ENCODE data around the gene MRTFA.
A peak's percentile ranks its signal among the peaks of the same experiment; 100 is the strongest.
"Not testable (repeated sequence)": the region's sequence is repeated elsewhere in the genome, so short reads cannot be mapped to it uniquely, and the experiment has no call there.

MRTFA gene

DNA sequence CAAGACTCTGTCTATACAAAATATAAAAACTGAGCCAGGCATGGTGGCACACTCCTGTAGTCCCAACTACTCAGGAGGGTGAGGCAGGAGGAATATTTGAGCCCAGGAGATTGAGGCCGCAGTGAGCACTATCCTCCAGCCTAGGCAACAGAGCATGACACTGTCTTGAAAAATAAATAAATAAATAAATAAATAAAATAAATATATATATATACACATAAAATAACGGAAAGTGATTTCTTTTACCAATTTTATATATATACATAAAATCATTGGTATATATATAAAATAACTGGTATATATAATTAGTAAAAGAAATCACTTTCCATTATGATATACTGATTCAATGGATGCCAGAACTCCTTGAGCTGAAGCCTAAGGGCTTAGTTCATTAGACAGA is 91.8 kb downstream of the MRTFA start:
- H3K4me3 ChIP-seq (ENCODE audit: low read depth, low read length) = no peak overlapping the region
- no peaks in the 10 kb centered on the region for H3K36me3 ChIP-seq (ENCODE audit: control insufficient read depth, insufficient read depth, low read length)
- H3K27ac ChIP-seq (ENCODE audit: low read depth, low read length) = no peak overlapping the region
- H3K9ac ChIP-seq (ENCODE audit: low read depth, low read length) = no peak overlapping the region
- H3K27me3 ChIP-seq (ENCODE audit: control insufficient read depth, insufficient read depth, low read length) = no peaks in the 10 kb centered on the region
- H3K4me1 ChIP-seq (ENCODE audit: control insufficient read depth, insufficient read depth, low read length) = peaks cover 8% of the 10 kb centered on the region
- no peaks in the 10 kb centered on the region for H3K9me3 ChIP-seq (ENCODE audit: control insufficient read depth, insufficient read depth, low read length)

DNA sequence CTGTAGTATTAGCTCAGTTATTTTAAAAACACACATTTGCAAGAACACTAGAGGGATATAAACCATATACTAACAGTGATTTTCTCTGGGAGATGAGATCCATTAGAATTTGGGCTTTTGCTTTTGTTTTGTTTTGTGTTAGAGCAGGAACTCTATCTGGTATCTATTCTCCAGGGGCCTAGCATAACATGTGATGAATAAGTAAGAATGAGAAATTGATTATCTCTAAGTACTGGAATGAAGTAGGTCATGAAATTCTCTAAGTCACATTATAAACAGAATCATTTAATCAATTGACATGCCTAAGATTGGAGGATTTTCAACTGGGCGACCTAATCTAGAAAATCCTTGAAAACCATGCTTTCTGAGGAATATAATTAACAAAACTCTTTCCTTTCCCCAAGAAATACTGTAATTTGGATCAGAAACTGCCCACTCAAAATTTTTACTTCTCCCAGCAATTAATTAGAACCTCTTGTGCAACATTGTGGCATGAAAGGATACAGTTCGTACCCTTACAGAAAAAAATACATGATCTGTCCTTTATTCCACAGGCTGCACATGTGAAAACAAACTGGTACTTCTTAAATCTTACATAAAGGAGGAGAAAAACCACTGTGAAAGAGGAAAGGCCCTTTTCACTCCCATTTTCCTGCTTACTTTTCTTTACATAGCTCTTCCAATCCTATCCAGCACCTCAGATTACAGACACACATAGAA is 93.5 kb downstream of the MRTFA start:
- Histone ChIP-seq H3K9ac (ENCODE audit: low read depth, low read length) (no peak overlapping the region), H3K36me3 (ENCODE audit: control insufficient read depth, insufficient read depth, low read length) (no peaks in the 10 kb centered on the region), H3K9me3 (ENCODE audit: control insufficient read depth, insufficient read depth, low read length) (no peaks in the 10 kb centered on the region), H3K4me3 (ENCODE audit: low read depth, low read length) (no peak overlapping the region), H3K27me3 (ENCODE audit: control insufficient read depth, insufficient read depth, low read length) (no peaks in the 10 kb centered on the region), H3K4me1 (ENCODE audit: control insufficient read depth, insufficient read depth, low read length) (peaks cover 8% of the 10 kb centered on the region), H3K27ac (ENCODE audit: low read depth, low read length) (no peak overlapping the region)

DNA sequence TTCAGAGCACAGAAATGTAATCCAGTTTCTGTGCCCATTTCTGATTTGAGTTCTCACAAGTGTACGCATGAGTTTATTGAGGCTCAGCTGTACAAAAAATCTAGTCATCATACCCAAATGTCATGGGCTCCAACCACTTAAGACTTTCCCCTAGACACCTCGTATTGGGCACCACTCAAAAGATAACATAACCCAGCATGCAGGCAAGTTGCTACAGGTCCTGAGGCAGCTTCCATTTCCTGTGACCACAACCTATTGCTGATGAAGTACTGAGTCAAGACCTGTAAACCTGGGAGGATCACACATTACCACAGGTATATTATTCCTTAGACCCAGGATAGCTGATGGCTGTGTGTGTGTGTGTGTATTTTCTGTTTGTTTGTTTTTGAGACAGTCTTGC is 95.2 kb downstream of the MRTFA start:
- H3K36me3 ChIP-seq (ENCODE audit: control insufficient read depth, insufficient read depth, low read length) = no peaks in the 10 kb centered on the region
- H3K4me3 ChIP-seq (ENCODE audit: low read depth, low read length) = no peak overlapping the region
- no peaks in the 10 kb centered on the region for H3K9me3 ChIP-seq (ENCODE audit: control insufficient read depth, insufficient read depth, low read length)
- H3K27me3 ChIP-seq (ENCODE audit: control insufficient read depth, insufficient read depth, low read length) = no peaks in the 10 kb centered on the region
- no peak overlapping the region for H3K9ac ChIP-seq (ENCODE audit: low read depth, low read length)
- H3K4me1 ChIP-seq (ENCODE audit: control insufficient read depth, insufficient read depth, low read length) = peaks cover 6% of the 10 kb centered on the region
- no peak overlapping the region for H3K27ac ChIP-seq (ENCODE audit: low read depth, low read length)

DNA sequence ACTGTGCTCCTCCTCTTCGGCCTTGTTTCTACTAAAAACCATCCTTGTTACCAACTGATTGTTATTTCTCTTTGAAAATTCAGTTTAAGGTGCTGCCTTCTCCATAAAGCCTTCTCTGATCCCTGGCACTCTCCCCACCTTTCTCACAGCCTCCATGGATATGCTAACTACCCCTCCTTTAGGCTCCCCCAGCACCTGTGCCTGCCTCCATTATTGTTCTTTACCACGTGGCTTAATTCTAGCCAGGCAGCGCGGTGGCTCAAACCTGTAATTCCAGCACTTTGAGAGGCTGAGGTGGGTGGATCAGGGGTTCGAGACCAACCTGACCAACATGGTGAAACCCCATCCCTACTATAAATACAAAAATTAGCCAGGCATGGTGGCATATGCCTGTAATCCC is 96.3 kb downstream of the MRTFA start:
- Histone ChIP-seq H3K9ac (ENCODE audit: low read depth, low read length) (no peak overlapping the region), H3K27me3 (ENCODE audit: control insufficient read depth, insufficient read depth, low read length) (no peaks in the 10 kb centered on the region), H3K36me3 (ENCODE audit: control insufficient read depth, insufficient read depth, low read length) (no peaks in the 10 kb centered on the region), H3K4me3 (ENCODE audit: low read depth, low read length) (no peak overlapping the region), H3K9me3 (ENCODE audit: control insufficient read depth, insufficient read depth, low read length) (no peaks in the 10 kb centered on the region), H3K27ac (ENCODE audit: low read depth, low read length) (no peak overlapping the region), H3K4me1 (ENCODE audit: control insufficient read depth, insufficient read depth, low read length) (peaks cover 7% of the 10 kb centered on the region; the same call in 1 of the 2 replicates)

DNA sequence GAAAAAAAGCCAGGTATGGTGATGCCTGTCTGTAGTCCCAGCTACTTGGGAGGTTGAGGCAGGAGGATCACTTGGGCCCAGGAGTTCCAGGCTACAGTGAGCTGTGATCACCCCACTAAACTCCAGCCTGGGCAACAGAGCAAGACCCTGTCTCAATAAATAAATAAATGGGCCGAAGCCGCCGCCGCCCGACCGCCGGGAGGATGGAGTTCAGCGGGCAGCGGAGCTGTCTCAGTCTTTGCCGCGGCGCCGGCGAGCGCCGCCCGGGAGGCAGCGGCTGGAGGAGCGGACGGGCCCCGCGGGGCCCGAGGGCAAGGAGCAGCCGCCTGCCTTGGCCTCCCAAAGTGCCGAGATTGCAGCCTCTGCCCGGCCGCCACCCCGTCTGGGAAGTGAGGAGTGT is 100.4 kb downstream of the MRTFA start:
- H3K36me3 ChIP-seq (ENCODE audit: control insufficient read depth, insufficient read depth, low read length); H3K9ac ChIP-seq (ENCODE audit: low read depth, low read length); H3K27me3 ChIP-seq (ENCODE audit: control insufficient read depth, insufficient read depth, low read length); H3K4me3 ChIP-seq (ENCODE audit: low read depth, low read length); H3K27ac ChIP-seq (ENCODE audit: low read depth, low read length); H3K9me3 ChIP-seq (ENCODE audit: control insufficient read depth, insufficient read depth, low read length): not testable (repeated sequence)
- H3K4me1 ChIP-seq (ENCODE audit: control insufficient read depth, insufficient read depth, low read length) = peaks cover 37% of the 10 kb centered on the region

DNA sequence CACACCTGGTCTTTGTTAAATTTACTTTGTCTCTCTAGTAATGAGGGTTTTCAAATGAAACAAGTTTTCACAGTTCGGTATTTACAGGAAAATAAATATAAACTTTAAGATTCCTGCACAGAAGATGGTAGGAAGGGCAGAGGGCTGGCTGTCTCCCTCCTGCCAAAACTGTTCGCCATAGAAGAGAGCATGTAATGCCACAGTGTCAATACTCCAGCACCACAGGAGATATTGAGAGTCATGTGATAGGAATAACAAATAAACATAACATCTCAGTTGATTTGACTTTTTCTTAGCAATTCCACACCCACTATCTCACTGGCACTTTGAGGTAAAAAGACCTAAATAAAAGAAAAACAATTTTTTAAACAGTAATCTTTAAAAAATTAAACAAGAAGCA is 100.9 kb downstream of the MRTFA start:
- Histone ChIP-seq H3K36me3 (ENCODE audit: control insufficient read depth, insufficient read depth, low read length) (no peaks in the 10 kb centered on the region), H3K9ac (ENCODE audit: low read depth, low read length) (no peak overlapping the region), H3K9me3 (ENCODE audit: control insufficient read depth, insufficient read depth, low read length) (no peaks in the 10 kb centered on the region), H3K27ac (ENCODE audit: low read depth, low read length) (peak overlapping the region; percentile 93), H3K27me3 (ENCODE audit: control insufficient read depth, insufficient read depth, low read length) (no peaks in the 10 kb centered on the region), H3K4me3 (ENCODE audit: low read depth, low read length) (no peak overlapping the region), H3K4me1 (ENCODE audit: control insufficient read depth, insufficient read depth, low read length) (peaks cover 37% of the 10 kb centered on the region)

DNA sequence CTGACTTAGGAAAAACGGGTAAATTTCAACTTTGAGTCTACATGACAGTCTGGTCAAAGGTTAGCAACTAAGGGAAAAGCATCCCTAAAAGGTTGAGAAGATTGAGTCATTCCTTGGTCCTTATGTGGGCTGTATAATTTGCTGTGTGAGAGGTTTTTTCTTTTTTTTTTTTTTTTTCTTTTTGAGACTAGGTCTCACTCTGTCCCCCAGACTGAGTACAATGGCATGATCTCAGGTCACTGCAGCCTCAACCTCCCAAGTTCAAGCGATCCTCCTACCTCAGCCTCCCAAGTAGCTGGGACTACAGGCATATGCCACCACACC is 101.4 kb downstream of the MRTFA start:
- 0 out of 2 replicates have a peak overlapping the region, but pooled peaks have one; percentile 21 for H3K4me3 ChIP-seq (ENCODE audit: low read depth, low read length)
- H3K27ac ChIP-seq (ENCODE audit: low read depth, low read length) = peak overlapping the region; percentile 93
- H3K4me1 ChIP-seq (ENCODE audit: control insufficient read depth, insufficient read depth, low read length) = peaks cover 37% of the 10 kb centered on the region
- no peaks in the 10 kb centered on the region for H3K36me3 ChIP-seq (ENCODE audit: control insufficient read depth, insufficient read depth, low read length)
- H3K9me3 ChIP-seq (ENCODE audit: control insufficient read depth, insufficient read depth, low read length) = no peaks in the 10 kb centered on the region
- H3K9ac ChIP-seq (ENCODE audit: low read depth, low read length) = peak overlapping the region; percentile 5; the same call in 1 of the 2 replicates
- H3K27me3 ChIP-seq (ENCODE audit: control insufficient read depth, insufficient read depth, low read length) = no peaks in the 10 kb centered on the region

DNA sequence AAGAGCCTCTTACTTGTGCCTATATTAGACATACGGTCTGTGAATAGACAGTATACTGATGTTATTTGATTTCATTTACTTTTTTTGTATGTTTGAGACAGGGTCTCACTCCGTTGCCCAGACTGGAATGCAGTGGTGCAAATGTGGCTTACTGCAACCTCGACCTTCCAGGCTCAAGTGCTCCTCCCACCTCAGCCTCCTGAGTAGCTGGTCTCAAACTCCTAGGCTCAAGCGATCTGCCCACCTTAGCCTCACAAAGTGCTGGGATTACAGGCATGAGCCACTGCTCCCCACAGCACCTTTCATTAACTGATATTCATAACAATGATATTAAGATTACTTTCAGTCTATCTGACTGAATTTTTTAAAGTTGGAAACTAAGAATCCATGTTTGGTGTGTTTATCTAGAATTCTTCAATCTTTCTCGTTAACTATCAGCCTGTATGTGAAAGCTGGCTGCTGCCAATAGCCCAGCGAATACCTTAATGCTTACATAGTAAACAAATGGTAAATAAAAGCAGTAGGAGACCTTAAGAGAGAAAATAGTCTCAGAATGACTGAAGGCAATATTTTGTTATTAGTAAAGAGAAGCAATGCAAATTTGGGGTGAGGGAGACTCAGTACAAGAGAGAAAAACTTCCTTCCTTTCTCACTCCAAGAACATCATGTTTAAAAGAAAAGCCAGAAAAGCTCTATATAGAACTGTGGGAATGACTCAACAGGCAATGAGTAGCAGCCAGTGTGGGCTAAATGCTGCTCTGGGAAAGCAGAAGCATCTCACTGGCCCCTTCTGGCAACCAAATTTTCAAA is 101.9 kb downstream of the MRTFA start:
- Histone ChIP-seq H3K4me3 (ENCODE audit: low read depth, low read length) (0 out of 2 replicates have a peak overlapping the region, but pooled peaks have one; percentile 21), H3K27ac (ENCODE audit: low read depth, low read length) (peak overlapping the region; percentile 93), H3K36me3 (ENCODE audit: control insufficient read depth, insufficient read depth, low read length) (no peaks in the 10 kb centered on the region), H3K9me3 (ENCODE audit: control insufficient read depth, insufficient read depth, low read length) (no peaks in the 10 kb centered on the region), H3K4me1 (ENCODE audit: control insufficient read depth, insufficient read depth, low read length) (peaks cover 37% of the 10 kb centered on the region), H3K27me3 (ENCODE audit: control insufficient read depth, insufficient read depth, low read length) (no peaks in the 10 kb centered on the region), H3K9ac (ENCODE audit: low read depth, low read length) (peak overlapping the region; percentile 5; the same call in 1 of the 2 replicates)

DNA sequence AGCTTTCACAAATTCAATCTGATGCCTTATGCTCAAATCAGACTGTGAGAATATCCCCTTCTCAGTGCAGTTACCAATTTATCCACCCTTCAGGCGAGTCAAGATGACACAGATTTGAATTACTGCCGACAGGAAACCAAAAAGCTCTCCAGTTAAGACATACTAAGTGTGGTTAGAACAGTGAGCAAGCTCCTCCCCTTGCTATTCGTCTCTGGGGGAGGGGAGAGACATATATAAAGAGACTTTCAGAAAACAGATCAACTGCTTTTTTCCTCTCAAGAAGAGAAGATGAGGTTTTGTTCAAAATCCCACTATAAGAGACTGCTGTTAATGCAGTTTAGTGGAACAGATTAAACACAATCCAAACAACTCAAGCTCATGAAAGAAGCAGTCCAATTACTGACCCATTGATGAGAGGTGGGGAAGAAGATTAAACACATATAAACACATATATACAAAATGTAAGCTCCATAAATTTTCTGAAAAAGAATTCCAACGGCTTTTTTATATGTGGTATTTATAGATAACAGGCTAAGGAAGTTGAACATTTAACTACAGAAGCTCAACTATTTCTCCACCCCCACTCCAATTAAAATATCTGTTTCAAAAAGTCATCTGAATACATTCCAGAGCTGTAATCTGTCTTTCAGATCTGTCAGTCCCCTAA is 102.7 kb downstream of the MRTFA start:
- Histone ChIP-seq H3K9me3 (ENCODE audit: control insufficient read depth, insufficient read depth, low read length) (no peaks in the 10 kb centered on the region), H3K4me1 (ENCODE audit: control insufficient read depth, insufficient read depth, low read length) (peaks cover 37% of the 10 kb centered on the region), H3K9ac (ENCODE audit: low read depth, low read length) (no peak overlapping the region), H3K36me3 (ENCODE audit: control insufficient read depth, insufficient read depth, low read length) (no peaks in the 10 kb centered on the region), H3K27ac (ENCODE audit: low read depth, low read length) (peak overlapping the region; percentile 93), H3K27me3 (ENCODE audit: control insufficient read depth, insufficient read depth, low read length) (no peaks in the 10 kb centered on the region), H3K4me3 (ENCODE audit: low read depth, low read length) (peak overlapping the region; percentile 30)

DNA sequence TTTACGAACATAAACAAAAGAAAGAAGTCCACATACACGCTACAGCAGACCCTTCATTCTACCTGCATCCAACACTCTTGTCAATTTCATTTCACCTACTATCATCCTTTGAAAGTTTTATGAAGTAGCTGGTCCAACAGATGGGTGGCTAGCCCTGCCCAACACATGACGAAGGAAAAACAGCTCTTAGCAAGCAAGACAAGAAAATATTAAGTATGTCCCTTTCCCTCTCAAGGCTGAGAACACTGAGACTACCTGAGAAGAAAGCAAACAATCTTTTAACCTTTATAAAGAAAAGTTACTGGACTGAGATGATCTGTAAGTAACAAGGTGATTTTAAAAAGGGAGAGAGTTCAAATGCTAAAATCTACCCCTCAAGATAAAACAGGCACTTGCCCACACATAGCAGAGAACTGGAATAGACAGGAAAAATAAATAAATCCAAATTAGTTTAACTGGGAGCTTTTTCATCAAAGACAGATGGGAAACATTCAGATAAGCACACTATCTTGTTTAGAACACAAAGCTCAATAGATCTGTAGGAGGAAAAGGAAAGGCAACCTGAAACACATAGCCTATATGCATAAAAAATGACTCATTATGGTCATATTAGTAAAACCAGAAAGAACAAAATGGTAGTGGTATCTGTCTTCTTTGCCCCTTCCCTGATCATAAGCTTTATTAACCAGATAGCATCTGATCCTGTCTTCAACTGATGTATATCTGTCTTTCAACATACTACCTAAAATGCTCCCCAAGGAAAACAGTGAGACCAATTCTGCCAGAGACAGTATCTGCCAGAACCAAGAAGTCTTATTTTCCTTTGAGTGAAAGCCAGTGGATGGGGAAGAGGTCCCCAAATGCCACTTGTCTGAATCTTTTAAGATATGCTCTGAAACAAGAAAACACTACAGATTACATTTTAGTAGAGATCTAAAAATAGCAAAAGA is 104.3 kb downstream of the MRTFA start:
- Histone ChIP-seq H3K4me1 (ENCODE audit: control insufficient read depth, insufficient read depth, low read length) (peaks cover 37% of the 10 kb centered on the region), H3K4me3 (ENCODE audit: low read depth, low read length) (no peak overlapping the region; the same call in 1 of the 2 replicates), H3K27ac (ENCODE audit: low read depth, low read length) (no peak overlapping the region), H3K36me3 (ENCODE audit: control insufficient read depth, insufficient read depth, low read length) (no peaks in the 10 kb centered on the region), H3K27me3 (ENCODE audit: control insufficient read depth, insufficient read depth, low read length) (no peaks in the 10 kb centered on the region), H3K9ac (ENCODE audit: low read depth, low read length) (no peak overlapping the region), H3K9me3 (ENCODE audit: control insufficient read depth, insufficient read depth, low read length) (no peaks in the 10 kb centered on the region)

Data from HUES48 (cell line).